Smooth muscle cell (in vitro differentiated cells): Measurements from ENCODE around the gene GNB2. TPM values are rescaled to one million over a fixed set of nuclear protein-coding genes. Genes with fewer than 3 reads are reported as not detected.

Source experiments
- DNase-seq: peaks from one replicate; lab custom pipeline; 2025; ENCODE audit not compliant: unreplicated experiment; lab: John Stamatoyannopoulos, UW
- H2AFZ ChIP-seq: fragments of 200-600 bp; sonication (generic); 2 replicates; pipeline ENCODE4 v1.6.0; 2016; ENCODE audit warnings: antibody characterized with exemption, low read depth, mild to moderate bottlenecking
- H3F3A ChIP-seq: fragments of 200-600 bp; sonication (generic); 2 replicates; pipeline ENCODE4 v1.6.0; 2017; ENCODE audit warnings: antibody characterized with exemption, low read depth
- H3K27ac ChIP-seq: fragments of 200-600 bp; sonication (generic); 2 replicates; pipeline ENCODE4 v1.5.1; 2016; ENCODE audit warnings: low read depth, mild to moderate bottlenecking
- H3K27me3 ChIP-seq: fragments of 200-600 bp; sonication (generic); 2 replicates; pipeline ENCODE4 v1.6.1; 2016; ENCODE audit warnings: low read depth, mild to moderate bottlenecking
- H3K36me3 ChIP-seq: fragments of 200-600 bp; sonication (generic); 2 replicates; pipeline ENCODE4 v1.5.1; 2016; ENCODE audit warnings: low read depth
- H3K4me1 ChIP-seq: fragments of 200-600 bp; sonication (generic); 2 replicates; pipeline ENCODE4 v1.5.1; 2016; ENCODE audit warnings: low read depth
- H3K4me2 ChIP-seq: fragments of 200-600 bp; sonication (generic); 2 replicates; pipeline ENCODE4 v1.6.0; 2016; ENCODE audit warnings: mild to moderate bottlenecking
- H3K4me3 ChIP-seq: fragments of 200-600 bp; sonication (generic); 2 replicates; pipeline ENCODE4 v1.5.1; 2016; ENCODE audit warnings: mild to moderate bottlenecking
- H3K79me2 ChIP-seq: fragments of 200-600 bp; sonication (generic); 2 replicates; pipeline ENCODE4 v1.6.0; 2016; ENCODE audit warnings: low read depth, mild to moderate bottlenecking
- H3K9ac ChIP-seq: fragments of 200-600 bp; sonication (generic); 2 replicates; pipeline ENCODE4 v1.6.0; 2016; ENCODE audit warnings: low read depth
- H3K9me3 ChIP-seq: fragments of 200-600 bp; sonication (generic); replicated peaks from 2 replicates; pipeline ENCODE4 v1.5.1; 2016; ENCODE audit warnings: low read depth
- H4K20me1 ChIP-seq: fragments of 200-600 bp; sonication (generic); 2 replicates; pipeline ENCODE4 v1.6.0; 2016; ENCODE audit warnings: low read depth
- CTCF ChIP-seq: fragments of 200-600 bp; sonication (generic); IDR thresholded peaks from 2 replicates; pipeline ENCODE4 v1.5.1; 2017; ENCODE audit warnings: borderline replicate concordance, mild to moderate bottlenecking, antibody characterized with exemption; ENCODE audit not compliant: insufficient read depth, poor library complexity, severe bottlenecking
- WGBS: methylation state at CpG from one replicate; pipeline ENCODE4 v1.1.7; 2016; ENCODE audit warnings: low lambda C conversion rate; 5-methylcytosine and 5-hydroxymethylcytosine counted together
- polyA plus RNA-seq: library from polyadenylated mRNA; unstranded; fragments of >200 nt; fragmentation: Nextera tagmentation; extraction: Ambion mirVana; gene quantifications from 2 replicates; pipeline ENCODE4 v1.2.1, GENCODE V29; 2016
- total RNA-seq: library from RNA; depleted of rRNA; stranded (reverse); fragments of >200 nt; gene quantifications from 2 replicates; pipeline ENCODE4 v1.2.3, GENCODE V29; 2014

The GNB2 gene
- total and polyA plus RNA-seq, 2 experiments from 2014 or later, result 90.7 to 219 TPM

GRCh38 chr7:100683659-100684533, 10.4 kb downstream of the GNB2 start:
- H4K20me1 ChIP-seq, result peaks cover 60% of the 10 kb centered on the region
- H3F3A ChIP-seq, result no peaks in the 10 kb centered on the region

GRCh38 chr7:100684534-100685042, 11.0 kb downstream of the GNB2 start:
- Histone ChIP-seq H3K36me3 (no peaks in the 10 kb centered on the region), H3F3A (no peaks in the 10 kb centered on the region), H3K27me3 (no peaks in the 10 kb centered on the region), H3K27ac (no peak overlapping the region), H3K9me3 (no peaks in the 10 kb centered on the region), H3K4me1 (no peaks in the 10 kb centered on the region), H3K4me2 (no peak overlapping the region), H3K9ac (no peak overlapping the region), H2AFZ (no peak overlapping the region), H3K79me2 (peaks cover 17% of the 10 kb centered on the region), H3K4me3 (no peak overlapping the region), H4K20me1 (peaks cover 60% of the 10 kb centered on the region)
- 99% methylated on average over 15 of the region's 16 CpGs for WGBS
- no peak for TF ChIP-seq CTCF
- DNase-seq, result no peak

More at GRCh38 chr7:100683659-100684533, 10.4 kb downstream of the GNB2 start:
- Histone ChIP-seq H3K9me3 (no peaks in the 10 kb centered on the region), H3K36me3 (no peaks in the 10 kb centered on the region), H3K27ac (no peak overlapping the region), H3K4me1 (no peaks in the 10 kb centered on the region), H3K4me3 (no peak overlapping the region), H3K79me2 (peaks cover 10% of the 10 kb centered on the region), H3K4me2 (no peak overlapping the region), H3K27me3 (no peaks in the 10 kb centered on the region), H2AFZ (no peak overlapping the region), H3K9ac (no peak overlapping the region)
- WGBS, result 97% methylated on average over 35 of the region's 37 CpGs
- no peak for DNase-seq
- TF ChIP-seq CTCF, result no peak

- H2AFZ ChIP-seq, result no peak overlapping the region
- H3K27ac ChIP-seq, result no peak overlapping the region
- H3K4me1 ChIP-seq, result no peaks in the 10 kb centered on the region
- 93% methylated on average over 17 of the region's 18 CpGs for WGBS
- TF ChIP-seq CTCF, result no peak
- H3F3A ChIP-seq, result no peaks in the 10 kb centered on the region
- H3K9me3 ChIP-seq, result no peaks in the 10 kb centered on the region
- no peak overlapping the region for H3K9ac ChIP-seq
- no peaks in the 10 kb centered on the region for H3K27me3 ChIP-seq
- DNase-seq, result no peak
- H3K36me3 ChIP-seq, result no peaks in the 10 kb centered on the region
- no peak overlapping the region for H3K4me3 ChIP-seq
- H3K4me2 ChIP-seq, result no peak overlapping the region
- H4K20me1 ChIP-seq, result peaks cover 61% of the 10 kb centered on the region
- H3K79me2 ChIP-seq, result peaks cover 22% of the 10 kb centered on the region
Observed at GRCh38 chr7:100685049-100685605, 11.6 kb downstream of the GNB2 start.
